ENCODE data around the gene XAGE3. TPM values are rescaled to one million over a fixed set of nuclear protein-coding genes. Genes with fewer than 3 reads are reported as not detected.

The XAGE3 gene
- total RNA-seq, 2 experiments from 2014 or later = not detected

DNA sequence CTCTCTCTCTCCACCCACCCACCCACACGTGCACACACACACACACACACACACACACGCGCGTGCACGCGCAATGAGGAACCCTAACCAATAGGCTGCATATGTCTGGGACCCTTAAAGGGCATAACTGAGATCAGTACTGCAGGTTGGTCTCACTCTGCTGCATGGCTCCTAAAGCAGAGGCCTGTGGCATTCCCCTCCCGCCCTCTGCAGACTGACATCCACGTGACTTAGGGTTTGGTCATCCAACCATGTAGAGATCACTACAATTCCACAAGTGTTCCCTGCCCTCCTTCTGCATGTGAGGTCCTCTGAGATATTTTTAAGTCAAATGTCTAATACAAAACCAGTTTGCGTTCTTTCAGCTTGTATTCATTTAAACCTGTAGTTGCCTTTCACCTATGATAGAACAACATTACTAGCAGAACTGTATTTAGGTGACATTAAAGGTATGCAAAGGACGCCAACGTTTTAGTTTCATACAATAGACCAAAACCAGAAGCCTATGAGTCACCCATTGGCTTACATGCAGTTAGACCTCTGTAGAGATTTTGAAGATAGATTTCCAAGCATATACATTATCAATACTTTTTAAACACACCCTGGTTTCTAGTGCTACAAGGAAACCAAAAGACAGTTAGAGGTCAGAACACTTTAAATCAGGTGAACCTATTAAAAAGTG is 46.7 kb downstream of the XAGE3 start:
- H3K4me1 Mint-ChIP-seq (ENCODE audit: low read depth) = no peaks in the 10 kb centered on the region
- no peaks in the 10 kb centered on the region for H3K9me3 Mint-ChIP-seq (ENCODE audit: insufficient read depth)
- no peak for ATAC-seq
- H3K4me3 Mint-ChIP-seq = no peak overlapping the region
- H3K27ac Mint-ChIP-seq = no peak overlapping the region
- no peak for DNase-seq
- no peaks in the 10 kb centered on the region for H3K27me3 Mint-ChIP-seq (ENCODE audit: low read depth)
- ChIA-PET POLR2A (no interaction called here), CTCF (no interaction called here)
- H3K36me3 Mint-ChIP-seq (ENCODE audit: low read depth) = no peaks in the 10 kb centered on the region

DNA sequence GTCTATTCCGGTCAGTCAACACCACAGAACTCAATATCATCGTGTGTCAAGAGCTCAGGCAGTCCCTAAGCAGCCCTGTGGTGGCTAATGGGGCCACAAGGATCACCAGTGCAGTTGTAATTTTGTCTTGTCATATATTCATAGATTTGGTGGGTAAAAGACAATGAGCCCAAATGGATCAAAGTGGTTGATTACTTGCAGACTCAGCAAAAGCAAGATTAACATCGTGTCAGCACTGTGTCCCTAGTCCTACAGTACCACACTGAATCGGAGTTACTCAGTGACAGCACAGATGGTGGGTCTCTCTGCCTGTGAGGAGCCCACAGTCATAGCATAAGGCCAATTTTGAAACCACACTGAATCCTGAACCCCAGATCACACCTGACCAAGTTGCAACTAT is 48.1 kb downstream of the XAGE3 start:
- Mint-ChIP-seq H3K9me3 (ENCODE audit: insufficient read depth) (no peaks in the 10 kb centered on the region), H3K4me3 (no peak overlapping the region), H3K36me3 (ENCODE audit: low read depth) (no peaks in the 10 kb centered on the region), H3K27ac (no peak overlapping the region), H3K4me1 (ENCODE audit: low read depth) (no peaks in the 10 kb centered on the region), H3K27me3 (ENCODE audit: low read depth) (no peaks in the 10 kb centered on the region)
- DNase-seq (no peak), ATAC-seq (no peak)
- POLR2A ChIA-PET = no interaction called here
- CTCF ChIA-PET = no interaction called here

Other genes with a start within 250 kb of the XAGE3 start
- gene SSX7, start 213.2 kb downstream of the XAGE3 start, total RNA-seq = not detected
- gene SSX2, start 160.9 kb downstream of the XAGE3 start, total RNA-seq = not detected
- not detected for gene SSX2B, start 116.8 kb downstream of the XAGE3 start, total RNA-seq
- not detected for gene SPANXN5, start 70.7 kb downstream of the XAGE3 start, total RNA-seq
- not detected for gene XAGE5, start 56.8 kb downstream of the XAGE3 start, total RNA-seq
- gene FAM156B, start 29.2 kb upstream of the XAGE3 start, total RNA-seq = 10 to 100 TPM; 15.4 to 16.3 TPM
- 10 to 100 TPM; 19.3 to 19.7 TPM for gene FAM156A, start 90.4 kb upstream of the XAGE3 start, total RNA-seq
- not detected for gene GPR173, start 180.7 kb upstream of the XAGE3 start, total RNA-seq
- 10 to 100 TPM; 18.1 to 20.0 TPM for gene TSPYL2, start 214.3 kb upstream of the XAGE3 start, total RNA-seq
- 10 to 100 TPM; 11.5 to 11.6 TPM for gene KANTR, start 226.1 kb upstream of the XAGE3 start, total RNA-seq

All from activated CD8-positive, alpha-beta T cell treated with anti-CD3 and anti-CD28 coated beads, Interleukin-2, amount 10 ng/mL, durations not matched to agents 7 days and 5 days (primary cell).